PC-9 (cell line): ENCODE results near the gene FAM3D. TPM values are rescaled to one million over a fixed set of nuclear protein-coding genes. Genes with fewer than 3 reads are reported as not detected.

Source experiments
- BruUV-seq: library from RNA; stranded (reverse); fragments of 400-500 nt; replicated peaks from 2 replicates; lab custom pipeline; 2021; lab: Mats Ljungman, UMichigan
- CTCF ChIA-PET: fragments of 300-600 bp; sonication (Branson Sonifier 250); formaldehyde crosslinking; loops from one replicate; lab custom pipeline; 2022; ENCODE audit warnings: antibody characterized with exemption; lab: Charles Lee
- POLR2A ChIA-PET: fragments of 300-600 bp; sonication (Branson Sonifier 250); formaldehyde crosslinking; loops from one replicate; lab custom pipeline; 2022; ENCODE audit warnings: antibody characterized with exemption; ENCODE audit not compliant: unreplicated experiment; lab: Charles Lee
- DNase-seq, 2 experiments: peaks; one replicate each; pipeline versions ENCODE4 v3.0.0 to v3.0.0-alpha.2; 2015 to 2022; ENCODE audit warnings: mixed read lengths in 1 of 2
- H2AFZ ChIP-seq: fragments of 200-600 bp; sonication (generic); 2 replicates; pipeline ENCODE4 v1.8.1; 2017; ENCODE audit warnings: antibody characterized with exemption
- H3F3A ChIP-seq: fragments of 200-600 bp; sonication (generic); 2 replicates; pipeline ENCODE4 v1.8.1; 2017; ENCODE audit warnings: antibody characterized with exemption, mild to moderate bottlenecking, low read depth; ENCODE audit not compliant: insufficient read depth
- H3K27ac ChIP-seq: fragments of 200-600 bp; sonication (generic); 2 replicates; pipeline ENCODE4 v1.6.1; 2016; ENCODE audit warnings: mixed run types
- H3K27me3 ChIP-seq: fragments of 200-600 bp; sonication (generic); 2 replicates; pipeline ENCODE4 v1.6.1; 2016; ENCODE audit warnings: low read depth, mixed run types; ENCODE audit not compliant: insufficient read depth
- H3K36me3 ChIP-seq: fragments of 200-600 bp; sonication (generic); 2 replicates; pipeline ENCODE4 v1.6.1; 2016; ENCODE audit warnings: low read depth, mixed run types
- H3K4me1 ChIP-seq: fragments of 200-600 bp; sonication (generic); replicated peaks from 2 replicates; pipeline ENCODE4 v1.6.1; 2016; ENCODE audit warnings: mixed run types; ENCODE audit not compliant: insufficient read depth
- H3K4me2 ChIP-seq: fragments of 200-600 bp; sonication (generic); 2 replicates; pipeline ENCODE4 v1.6.1; 2017; ENCODE audit warnings: mixed run types
- H3K4me3 ChIP-seq: fragments of 200-600 bp; sonication (generic); 2 replicates; pipeline ENCODE4 v1.6.1; 2016; ENCODE audit warnings: mixed run types
- H3K79me2 ChIP-seq: fragments of 200-600 bp; sonication (generic); 2 replicates; pipeline ENCODE4 v1.6.1; 2017; ENCODE audit warnings: low read depth, mixed run types
- H3K9me2 ChIP-seq: fragments of 200-600 bp; sonication (generic); 2 replicates; pipeline ENCODE4 v1.8.1; 2017; ENCODE audit warnings: mild to moderate bottlenecking; ENCODE audit not compliant: insufficient read depth
- H3K9me3 ChIP-seq: fragments of 200-600 bp; sonication (generic); 2 replicates; pipeline ENCODE4 v1.8.1; 2016; ENCODE audit warnings: low read depth; ENCODE audit not compliant: insufficient read depth
- H4K20me1 ChIP-seq: fragments of 200-600 bp; sonication (generic); 2 replicates; pipeline ENCODE4 v1.8.1; 2017; ENCODE audit not compliant: insufficient read depth
- CTCF ChIP-seq: fragments of 200-600 bp; sonication (generic); conservative IDR thresholded peaks from 2 replicates; pipeline ENCODE4 v1.6.1; 2017; ENCODE audit warnings: mixed run types, antibody characterized with exemption, mild to moderate bottlenecking, moderate library complexity
- EZH2 ChIP-seq: fragments of 200-600 bp; sonication (generic); IDR thresholded peaks from 2 replicates; pipeline ENCODE4 v1.8.0; 2017; ENCODE audit warnings: antibody characterized with exemption, low read depth
- intact Hi-C: fragments of 100-400 bp; cut with micrococcal nuclease; formaldehyde crosslinking; loops from one replicate; pipeline ENCODE4 v1.10.0; 2022; ENCODE audit not compliant: unreplicated experiment
- total RNA-seq: library from RNA; stranded (reverse); gene quantifications from 2 replicates; pipeline ENCODE4 v1.2.3, GENCODE V29; 2021

FAM3D gene
- total RNA-seq, 1 experiment from 2014 or later, result not detected

- BruUV-seq, result no TSS peak
- intact Hi-C loops, result no loop called here
- CTCF ChIA-PET, result no interaction called here
Observed at GRCh38 chr3:58664611-58665010, 2.0 kb downstream of the FAM3D start.

GRCh38 chr3:58661836-58662420 lies 4.6 kb downstream of the FAM3D start:
- no peak overlapping the region for H3K27ac ChIP-seq
- POLR2A ChIA-PET, result no interaction called here
- no TSS peak for BruUV-seq
- no peaks in the 10 kb centered on the region for H3K36me3 ChIP-seq
- no peaks in the 10 kb centered on the region for H3K9me2 ChIP-seq
- H2AFZ ChIP-seq, result no peak overlapping the region
- H4K20me1 ChIP-seq, result no peaks in the 10 kb centered on the region
- H3K27me3 ChIP-seq, result peaks cover 16% of the 10 kb centered on the region
- H3F3A ChIP-seq, result no peaks in the 10 kb centered on the region
- H3K4me1 ChIP-seq, result no peaks in the 10 kb centered on the region; the same call in 1 of the 2 replicates
- no peak for TF ChIP-seq EZH2
- TF ChIP-seq CTCF, result no peak
- no peaks in the 10 kb centered on the region for H3K79me2 ChIP-seq
- no peaks in the 10 kb centered on the region for H3K9me3 ChIP-seq
- CTCF ChIA-PET, result no interaction called here
- H3K4me3 ChIP-seq, result no peak overlapping the region
- intact Hi-C loops, result no loop called here
- H3K4me2 ChIP-seq, result no peak overlapping the region
- DNase-seq, result no peak

More at GRCh38 chr3:58664611-58665010, 2.0 kb downstream of the FAM3D start:
- H3K79me2 ChIP-seq, result no peaks in the 10 kb centered on the region
- H3K9me3 ChIP-seq, result no peaks in the 10 kb centered on the region
- no peak overlapping the region for H3K4me2 ChIP-seq
- DNase-seq, result no peak
- no peak overlapping the region for H2AFZ ChIP-seq
- no peaks in the 10 kb centered on the region for H3K9me2 ChIP-seq
- no peaks in the 10 kb centered on the region for H3K36me3 ChIP-seq
- POLR2A ChIA-PET, result no interaction called here
- no peaks in the 10 kb centered on the region for H3K4me1 ChIP-seq
- no peak overlapping the region for H3K4me3 ChIP-seq
- no peaks in the 10 kb centered on the region for H4K20me1 ChIP-seq
- TF ChIP-seq EZH2, result no peak
- TF ChIP-seq CTCF, result no peak
- no peaks in the 10 kb centered on the region for H3F3A ChIP-seq
- H3K27ac ChIP-seq, result no peak overlapping the region
- H3K27me3 ChIP-seq, result peaks cover 24% of the 10 kb centered on the region

GRCh38 chr3:58660998-58661397 lies 5.6 kb downstream of the FAM3D start:
- BruUV-seq, result no TSS peak
- Histone ChIP-seq H4K20me1 (no peaks in the 10 kb centered on the region), H3K4me1 (no peaks in the 10 kb centered on the region; the same call in 1 of the 2 replicates), H3F3A (no peaks in the 10 kb centered on the region), H3K9me3 (no peaks in the 10 kb centered on the region), H3K27ac (no peak overlapping the region), H3K9me2 (no peaks in the 10 kb centered on the region), H3K4me3 (no peak overlapping the region), H3K79me2 (no peaks in the 10 kb centered on the region), H3K4me2 (no peak overlapping the region), H3K27me3 (peaks cover 18% of the 10 kb centered on the region), H2AFZ (no peak overlapping the region), H3K36me3 (no peaks in the 10 kb centered on the region)
- no peak for TF ChIP-seq EZH2
- TF ChIP-seq CTCF, result no peak
- ChIA-PET CTCF (interaction anchor here (0.6 kb wide), 1 partner anchor 327 kb away, joined by 4 read pairs; no protein-coding TSS in a partner anchor), POLR2A (no interaction called here)
- no peak for DNase-seq
- intact Hi-C loops, result no loop called here
